WTC11 (cell line): Measurements from ENCODE around the gene ANKK1. TPM values are rescaled to one million over a fixed set of nuclear protein-coding genes. Genes with fewer than 3 reads are reported as not detected.

Source experiments
- ATAC-seq: fragments of 200-7000 bp; cut with Tn5 transposase; 2 replicates; pipeline ENCODE4 v1.10.0; 2021; ENCODE audit warnings: mild to moderate bottlenecking, moderate library complexity
- CTCF ChIA-PET: fragments of 300-600 bp; sonication (Branson Sonifier 250); formaldehyde crosslinking; loops from one replicate; lab custom pipeline; 2021; ENCODE audit warnings: antibody characterized with exemption; lab: Charles Lee
- POLR2A ChIA-PET: fragments of 350-600 bp; sonication (Branson Sonifier 250); formaldehyde crosslinking; loops from one replicate; lab custom pipeline; 2021; ENCODE audit warnings: antibody characterized with exemption; lab: Charles Lee
- DNase-seq: peaks from one replicate; pipeline ENCODE4 v3.0.0; 2021; ENCODE audit warnings: low spot score
- H3K27ac Mint-ChIP-seq: 2 replicates; pipeline ENCODE4 v1.8.0; 2021; ENCODE audit warnings: mixed read lengths
- H3K27me3 Mint-ChIP-seq: 2 replicates; pipeline ENCODE4 v1.8.0; 2021; ENCODE audit warnings: low read depth, mild to moderate bottlenecking, moderate library complexity, mixed read lengths
- H3K36me3 Mint-ChIP-seq: 2 replicates; pipeline ENCODE4 v1.8.0; 2021; ENCODE audit warnings: mixed read lengths
- H3K4me1 Mint-ChIP-seq: 2 replicates; pipeline ENCODE4 v1.8.0; 2022; ENCODE audit warnings: mixed read lengths
- H3K4me3 Mint-ChIP-seq: 2 replicates; pipeline ENCODE4 v1.8.0; 2021; ENCODE audit warnings: mild to moderate bottlenecking, moderate library complexity, mixed read lengths
- H3K9me3 Mint-ChIP-seq: 2 replicates; pipeline ENCODE4 v1.8.0; 2021; ENCODE audit warnings: mixed read lengths
- ARID4B ChIP-seq: sonication (generic); formaldehyde crosslinking; IDR thresholded peaks from 2 replicates; pipeline ENCODE4 v1.8.0; 2023; ENCODE audit warnings: missing genetic modification reagents, mild to moderate bottlenecking, borderline replicate concordance
- ATF2 ChIP-seq: sonication (generic); formaldehyde crosslinking; IDR thresholded peaks from 2 replicates; pipeline ENCODE4 v1.8.1; 2022; ENCODE audit warnings: low read depth, missing genetic modification reagents, borderline replicate concordance
- CBFB ChIP-seq: sonication (generic); formaldehyde crosslinking; IDR thresholded peaks from 2 replicates; pipeline ENCODE4 v1.8.1; 2022; ENCODE audit warnings: mild to moderate bottlenecking, low read depth, missing genetic modification reagents
- CREB1 ChIP-seq: sonication (generic); formaldehyde crosslinking; IDR thresholded peaks from 2 replicates; pipeline ENCODE4 v1.8.0; 2023; ENCODE audit warnings: mild to moderate bottlenecking, missing genetic modification reagents
- CREM ChIP-seq: sonication (generic); formaldehyde crosslinking; IDR thresholded peaks from 2 replicates; pipeline ENCODE4 v1.8.1; 2022; ENCODE audit warnings: mild to moderate bottlenecking, missing genetic modification reagents, moderate library complexity
- E2F1 ChIP-seq: sonication (generic); formaldehyde crosslinking; IDR thresholded peaks from 2 replicates; pipeline ENCODE4 v1.8.0; 2022; ENCODE audit warnings: mild to moderate bottlenecking, missing genetic modification reagents
- ESRRA ChIP-seq: sonication (generic); formaldehyde crosslinking; IDR thresholded peaks from 2 replicates; pipeline ENCODE4 v1.8.1; 2022; ENCODE audit warnings: mild to moderate bottlenecking, missing genetic modification reagents, borderline replicate concordance
- FOXK1 ChIP-seq: sonication (generic); formaldehyde crosslinking; IDR thresholded peaks from 2 replicates; pipeline ENCODE4 v1.8.0; 2022; ENCODE audit warnings: mild to moderate bottlenecking, moderate library complexity, missing genetic modification reagents
- FOXP1 ChIP-seq: sonication (generic); formaldehyde crosslinking; IDR thresholded peaks from 2 replicates; pipeline ENCODE4 v1.8.0; 2022; ENCODE audit warnings: missing genetic modification reagents, mild to moderate bottlenecking, moderate library complexity, borderline replicate concordance
- GABPB1 ChIP-seq: sonication (generic); formaldehyde crosslinking; IDR thresholded peaks from 2 replicates; pipeline ENCODE4 v1.8.1; 2023; ENCODE audit warnings: mild to moderate bottlenecking, missing genetic modification reagents
- IRF1 ChIP-seq: sonication (generic); formaldehyde crosslinking; IDR thresholded peaks from 2 replicates; pipeline ENCODE4 v1.8.0; 2023; ENCODE audit warnings: missing genetic modification reagents
- NFE2L1 ChIP-seq: sonication (generic); formaldehyde crosslinking; IDR thresholded peaks from 2 replicates; pipeline ENCODE4 v1.8.1; 2023; ENCODE audit warnings: missing genetic modification reagents
- NFYB ChIP-seq: sonication (generic); formaldehyde crosslinking; conservative IDR thresholded peaks from 2 replicates; pipeline ENCODE4 v1.8.0; 2022; ENCODE audit warnings: low read depth, missing genetic modification reagents
- NR3C1 ChIP-seq: sonication (generic); formaldehyde crosslinking; conservative IDR thresholded peaks from 2 replicates; pipeline ENCODE4 v1.8.1; 2023; ENCODE audit warnings: low read depth, mild to moderate bottlenecking, missing genetic modification reagents
- PRRX2 ChIP-seq: fragments of 250-450 bp; sonication (Bioruptor Pico); IDR thresholded peaks from 2 replicates; pipeline ENCODE4 v1.8.0; 2021; ENCODE audit warnings: mild to moderate bottlenecking
- RELA ChIP-seq: sonication (generic); formaldehyde crosslinking; IDR thresholded peaks from 2 replicates; pipeline ENCODE4 v1.8.1; 2022; ENCODE audit warnings: missing genetic modification reagents, mild to moderate bottlenecking, borderline replicate concordance
- SOX15 ChIP-seq: fragments of 250-450 bp; sonication (Bioruptor Pico); IDR thresholded peaks from 2 replicates; pipeline ENCODE4 v1.9.0; 2021; ENCODE audit warnings: mild to moderate bottlenecking
- SP1 ChIP-seq: sonication (generic); formaldehyde crosslinking; conservative IDR thresholded peaks from 2 replicates; pipeline ENCODE4 v1.8.1; 2022; ENCODE audit warnings: missing genetic modification reagents
- TCF7 ChIP-seq: sonication (generic); formaldehyde crosslinking; IDR thresholded peaks from 2 replicates; pipeline ENCODE4 v1.8.0; 2022; ENCODE audit warnings: mild to moderate bottlenecking, low read depth, missing genetic modification reagents, moderate library complexity
- ZNF138 ChIP-seq: sonication (generic); formaldehyde crosslinking; conservative IDR thresholded peaks from 2 replicates; pipeline ENCODE4 v1.8.1; 2022; ENCODE audit warnings: mild to moderate bottlenecking, moderate library complexity, missing genetic modification reagents
- ZNF396 ChIP-seq: fragments of 250-450 bp; sonication (Bioruptor Pico); IDR thresholded peaks from 2 replicates; pipeline ENCODE4 v1.8.0; 2021; ENCODE audit warnings: mild to moderate bottlenecking, moderate library complexity, borderline replicate concordance
- ZNF423 ChIP-seq: fragments of 250-450 bp; sonication (Bioruptor Pico); IDR thresholded peaks from 2 replicates; pipeline ENCODE4 v2.1.2; 2022; ENCODE audit warnings: mild to moderate bottlenecking, moderate library complexity
- ZNF512 ChIP-seq: sonication (generic); formaldehyde crosslinking; IDR thresholded peaks from 2 replicates; pipeline ENCODE4 v1.8.1; 2022; ENCODE audit warnings: missing genetic modification reagents, borderline replicate concordance
- total RNA-seq: library from RNA; stranded (reverse); gene quantifications from 3 replicates; pipeline ENCODE4 v1.2.3, GENCODE V29; 2021

Gene ANKK1
- total RNA-seq, 1 experiment from 2014 or later = 0.15 TPM

- ATAC-seq = no peak
- Mint-ChIP-seq H3K9me3 (peaks cover 6% of the 10 kb centered on the region), H3K27ac (no peak overlapping the region), H3K4me1 (peaks cover 12% of the 10 kb centered on the region)
- CTCF ChIA-PET = no interaction called here
- TF ChIP-seq NR3C1 (CRISPR knock-in tag) (no peak), ZNF423 (CRISPR knock-in tag) (no peak), SOX15 (CRISPR knock-in tag) (0 out of 2 replicates have a peak, but pooled peaks have one; percentile 50)
- TF ChIP-seq, all 79 proteins: peak for 1
- POLR2A ChIA-PET = no interaction called here
- peaks cover 6% of the 10 kb centered on the region for H3K27me3 Mint-ChIP-seq
- DNase-seq = no peak
- H3K36me3 Mint-ChIP-seq = no peaks in the 10 kb centered on the region
- no peak overlapping the region for H3K4me3 Mint-ChIP-seq
Observed at GRCh38 chr11:113384551-113384950, 3.0 kb upstream of the ANKK1 start.

GRCh38 chr11:113385749-113386148 lies 1.8 kb upstream of the ANKK1 start:
- Mint-ChIP-seq H3K36me3 (no peaks in the 10 kb centered on the region), H3K27ac (no peak overlapping the region), H3K4me1 (peaks cover 12% of the 10 kb centered on the region), H3K4me3 (no peak overlapping the region), H3K27me3 (peaks cover 6% of the 10 kb centered on the region), H3K9me3 (no peaks in the 10 kb centered on the region)
- DNase-seq (no peak), ATAC-seq (no peak)
- CTCF ChIA-PET = interaction anchor here (1.5 kb wide), 1 partner anchor 8 kb away, joined by 6 read pairs; no protein-coding TSS in a partner anchor
- TF ChIP-seq ARID4B (no peak), ESRRA (CRISPR knock-in tag) (no peak), GABPB1 (CRISPR knock-in tag) (no peak), PRRX2 (CRISPR knock-in tag) (no peak), SP1 (CRISPR knock-in tag) (no peak), IRF1 (no peak), ZNF138 (CRISPR knock-in tag) (no peak), TCF7 (CRISPR knock-in tag) (no peak), CBFB (CRISPR knock-in tag) (no peak), FOXP1 (no peak), NFE2L1 (CRISPR knock-in tag) (no peak)
- POLR2A ChIA-PET = no interaction called here

- H3K36me3 Mint-ChIP-seq = no peaks in the 10 kb centered on the region
- H3K4me1 Mint-ChIP-seq = peaks cover 12% of the 10 kb centered on the region
- H3K27ac Mint-ChIP-seq = no peak overlapping the region
- ChIA-PET POLR2A (no interaction called here), CTCF (interaction anchor here (0.6 to 1.5 kb wide), 9 partner anchors 10 to 387 kb away, joined by 3 to 6 read pairs (median 3); partner anchors contain the start of genes TTC12 and ZW10)
- H3K4me3 Mint-ChIP-seq = peak overlapping the region; percentile 43
- DNase-seq = no peak
- peak; percentile 8; the same call in 1 of the 2 replicates for ATAC-seq
- no peaks in the 10 kb centered on the region for H3K9me3 Mint-ChIP-seq
- H3K27me3 Mint-ChIP-seq = peaks cover 6% of the 10 kb centered on the region; the same call in 1 of the 2 replicates
- TF ChIP-seq E2F1 (CRISPR knock-in tag) = no peak
- no peak for TF ChIP-seq ZNF138 (CRISPR knock-in tag)
- TF ChIP-seq ZNF396 (CRISPR knock-in tag) = no peak
- no peak for TF ChIP-seq CREB1 (CRISPR knock-in tag)
- no peak for TF ChIP-seq NFE2L1 (CRISPR knock-in tag)
- no peak for TF ChIP-seq ATF2
- TF ChIP-seq RELA = no peak
- no peak for TF ChIP-seq ZNF512 (CRISPR knock-in tag)
- no peak for TF ChIP-seq FOXK1
- TF ChIP-seq NFYB = no peak
- TF ChIP-seq CREM (CRISPR knock-in tag) = no peak
Observed at GRCh38 chr11:113386866-113387265, 713 bp upstream of the ANKK1 start.
